Large intestine (tissue), 12 donors: ENCODE measurements around the gene TTF2. TPM values are rescaled to one million over a fixed set of nuclear protein-coding genes. Genes with fewer than 3 reads are reported as not detected.

Source experiments
- DNase-seq, 2 donors: peaks; one replicate each; pipeline versions ENCODE4 v3.0.0 to v3.0.0-alpha.2; 2013
- H3K27ac ChIP-seq: one replicate; pipeline ENCODE4 v1.5.1; 2013; ENCODE audit warnings: low read length
- H3K27me3 ChIP-seq: 2 replicates; pipeline ENCODE4 v1.6.1; 2013; ENCODE audit warnings: low read length; ENCODE audit not compliant: control insufficient read depth, insufficient read depth
- H3K36me3 ChIP-seq: 2 replicates; pipeline ENCODE4 v1.6.1; 2013; ENCODE audit warnings: low read length; ENCODE audit not compliant: control insufficient read depth, insufficient read depth
- H3K4me1 ChIP-seq: one replicate; pipeline ENCODE4 v1.6.1; 2013; ENCODE audit warnings: low read length; ENCODE audit not compliant: control insufficient read depth, insufficient read depth
- H3K4me3 ChIP-seq: one replicate; pipeline ENCODE4 v1.5.1; 2013; ENCODE audit warnings: low read length
- H3K9me3 ChIP-seq: one replicate; pipeline ENCODE4 v1.6.1; 2013; ENCODE audit warnings: mild to moderate bottlenecking, low read depth, low read length, moderate library complexity; ENCODE audit not compliant: control insufficient read depth
- WGBS: methylation state at CpG from one replicate; pipeline ENCODE4 v1.1.5; 2013; ENCODE audit warnings: low lambda C conversion rate; ENCODE audit not compliant: insufficient coverage; 5-methylcytosine and 5-hydroxymethylcytosine counted together
- long read RNA-seq, 11 donors: transcript quantifications; one replicate each; lab custom pipeline, GENCODE V29; 2026
- polyA plus RNA-seq: library from polyadenylated mRNA; unstranded; fragments of 120-200 nt; gene quantifications from one replicate; pipeline ENCODE4 v1.2.1, GENCODE V29; 2013

The TTF2 gene
- polyA plus RNA-seq: 19.8 TPM
- long read RNA-seq, donor 1: 0 reads
- long read RNA-seq, donor 2, full-length matches to known transcripts: 2 of 2 reads
- long read RNA-seq, donor 2, partial matches to known transcripts: 0 of 2 reads
- long read RNA-seq, donor 2, other reads (novel, unspliced or antisense): 0 of 2 reads
- long read RNA-seq, donor 3: 0 reads
- long read RNA-seq, donor 4: 0 reads
- long read RNA-seq, donor 5: 0 reads
- long read RNA-seq, donor 6, full-length matches to known transcripts: 1 of 1 reads
- long read RNA-seq, donor 6, partial matches to known transcripts: 0 of 1 reads
- long read RNA-seq, donor 6, other reads (novel, unspliced or antisense): 0 of 1 reads
- long read RNA-seq, donor 7: 0 reads
- long read RNA-seq, donor 8, partial matches to known transcripts: 0 of 1 reads
- long read RNA-seq, donor 8, other reads (novel, unspliced or antisense): 0 of 1 reads
- long read RNA-seq, donor 9: 0 reads
- long read RNA-seq, donor 10, partial matches to known transcripts: 0 of 2 reads
- long read RNA-seq, donor 10, other reads (novel, unspliced or antisense): 0 of 2 reads
- long read RNA-seq, donor 11: 0 reads

GRCh38 chr1:117059678-117060440 lies at the start of gene TTF2:
Gene TTF2 (plus strand): TSS chr1:117060326. CDS start chr1:117060347, 21 bp downstream.
- WGBS: no CpG with 5 or more reads among the region's 48 CpGs
- Histone ChIP-seq H3K4me3 (peak within 1 kb of the TSS; percentile 81), H3K27ac (peak within 1 kb of the TSS; percentile 90), H3K36me3 (no peaks in the 10 kb centered on the region), H3K27me3 (no peaks in the 10 kb centered on the region), H3K9me3 (no peaks in the 10 kb centered on the region), H3K4me1 (no peaks in the 10 kb centered on the region)
- peak; percentile 98 to 99 for DNase-seq

GRCh38 chr1:117011334-117011733 lies 48.8 kb upstream of the TTF2 start:
- H3K4me3 ChIP-seq: no peak overlapping the region
- no peaks in the 10 kb centered on the region for H3K36me3 ChIP-seq
- H3K4me1 ChIP-seq: no peaks in the 10 kb centered on the region
- H3K9me3 ChIP-seq: no peaks in the 10 kb centered on the region
- H3K27me3 ChIP-seq: no peaks in the 10 kb centered on the region
- no CpG with 5 or more reads among the region's 3 CpGs for WGBS
- H3K27ac ChIP-seq: no peak overlapping the region
- no peak for DNase-seq

DNA sequence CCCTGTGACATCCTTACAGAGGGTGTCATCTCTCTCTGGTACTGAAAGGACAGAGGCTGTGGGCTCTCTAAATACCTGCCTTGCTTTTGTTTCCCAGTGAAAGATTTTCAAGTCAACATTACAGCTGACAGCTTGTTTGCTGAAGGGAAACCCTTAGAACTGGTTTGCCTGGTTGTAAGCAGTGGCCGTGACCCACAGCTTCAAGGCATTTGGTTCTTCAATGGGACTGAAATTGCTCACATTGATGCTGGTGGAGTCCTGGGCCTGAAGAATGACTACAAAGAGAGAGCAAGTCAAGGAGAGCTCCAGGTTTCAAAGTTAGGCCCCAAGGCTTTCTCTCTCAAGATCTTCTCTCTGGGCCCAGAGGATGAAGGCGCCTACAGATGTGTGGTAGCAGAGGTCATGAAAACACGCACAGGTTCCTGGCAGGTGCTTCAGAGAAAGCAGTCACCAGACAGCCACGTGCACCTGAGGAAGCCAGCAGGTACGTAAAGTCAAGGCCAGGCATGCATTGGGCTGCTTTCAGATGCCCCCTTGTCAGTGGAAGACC lies 46.7 kb upstream of the TTF2 start:
- Histone ChIP-seq H3K4me3 (no peak overlapping the region), H3K4me1 (no peaks in the 10 kb centered on the region), H3K9me3 (no peaks in the 10 kb centered on the region), H3K27me3 (no peaks in the 10 kb centered on the region), H3K27ac (no peak overlapping the region), H3K36me3 (no peaks in the 10 kb centered on the region)
- no CpG with 5 or more reads among the region's 5 CpGs for WGBS
- DNase-seq: no peak

- Histone ChIP-seq H3K27ac (no peak overlapping the region), H3K36me3 (no peaks in the 10 kb centered on the region), H3K4me1 (no peaks in the 10 kb centered on the region), H3K4me3 (no peak overlapping the region), H3K9me3 (no peaks in the 10 kb centered on the region), H3K27me3 (no peaks in the 10 kb centered on the region)
- no peak for DNase-seq
- no CpG with 5 or more reads among the region's 5 CpGs for WGBS
Measured at GRCh38 chr1:117014209-117014608, 45.9 kb upstream of the TTF2 start.

- Histone ChIP-seq H3K36me3 (no peaks in the 10 kb centered on the region), H3K9me3 (no peaks in the 10 kb centered on the region), H3K4me1 (no peaks in the 10 kb centered on the region), H3K4me3 (no peak overlapping the region), H3K27me3 (no peaks in the 10 kb centered on the region), H3K27ac (no peak overlapping the region)
- 80% methylated on average over 1 of the region's 3 CpGs for WGBS
- no peak for DNase-seq
Measured at GRCh38 chr1:117015724-117016123, 44.4 kb upstream of the TTF2 start.

GRCh38 chr1:117017062-117017461 lies 43.1 kb upstream of the TTF2 start:
- Histone ChIP-seq H3K9me3 (no peaks in the 10 kb centered on the region), H3K4me3 (no peak overlapping the region), H3K27ac (no peak overlapping the region), H3K36me3 (no peaks in the 10 kb centered on the region), H3K4me1 (no peaks in the 10 kb centered on the region), H3K27me3 (no peaks in the 10 kb centered on the region)
- WGBS: no CpG with 5 or more reads among the region's 4 CpGs
- no peak for DNase-seq

GRCh38 chr1:117017648-117018047 lies 42.5 kb upstream of the TTF2 start:
- Histone ChIP-seq H3K27me3 (no peaks in the 10 kb centered on the region), H3K9me3 (no peaks in the 10 kb centered on the region), H3K36me3 (no peaks in the 10 kb centered on the region), H3K4me3 (no peak overlapping the region), H3K27ac (no peak overlapping the region), H3K4me1 (no peaks in the 10 kb centered on the region)
- no peak for DNase-seq
- no CpG with 5 or more reads among the region's 3 CpGs for WGBS

DNA sequence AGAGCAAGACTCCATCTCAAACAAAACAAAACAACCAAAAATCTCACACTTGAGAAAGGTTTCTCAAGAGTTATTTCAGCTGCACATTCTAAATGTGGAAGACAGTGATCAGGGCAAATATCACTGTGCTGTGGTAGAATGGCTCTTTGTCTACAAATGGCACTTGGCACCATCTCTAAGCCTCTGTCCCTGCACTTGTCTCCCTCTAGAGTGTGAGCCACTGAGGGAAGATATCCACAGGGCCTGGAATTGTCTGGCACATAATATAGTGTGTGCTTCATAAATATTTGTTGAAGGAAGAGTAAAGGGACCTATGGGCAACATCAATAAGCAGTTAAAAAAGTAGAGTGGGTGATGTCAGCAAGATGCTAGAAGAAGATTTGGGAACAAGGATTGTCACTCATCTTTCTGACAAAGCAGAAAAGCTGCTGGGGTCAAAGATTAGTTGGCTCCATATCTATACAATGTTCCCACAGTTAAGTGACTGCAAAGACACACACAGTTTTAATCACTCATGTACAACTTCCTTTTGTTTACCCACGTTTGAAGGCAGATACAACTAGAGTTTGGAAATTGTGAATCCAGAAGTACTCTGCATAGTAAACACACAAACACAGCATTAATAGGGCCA lies 39.5 kb upstream of the TTF2 start:
- no peaks in the 10 kb centered on the region for H3K4me1 ChIP-seq
- no peak overlapping the region for H3K27ac ChIP-seq
- H3K9me3 ChIP-seq: no peaks in the 10 kb centered on the region
- no peaks in the 10 kb centered on the region for H3K27me3 ChIP-seq
- no peaks in the 10 kb centered on the region for H3K36me3 ChIP-seq
- no CpG with 5 or more reads among the region's 1 CpG for WGBS
- H3K4me3 ChIP-seq: no peak overlapping the region
- DNase-seq: no peak

GRCh38 chr1:117022114-117022513 lies 38.0 kb upstream of the TTF2 start:
- no peaks in the 10 kb centered on the region for H3K4me1 ChIP-seq
- DNase-seq: no peak
- H3K4me3 ChIP-seq: no peak overlapping the region
- no peaks in the 10 kb centered on the region for H3K27me3 ChIP-seq
- no peak overlapping the region for H3K27ac ChIP-seq
- no peaks in the 10 kb centered on the region for H3K9me3 ChIP-seq
- no CpG with 5 or more reads among the region's 3 CpGs for WGBS
- H3K36me3 ChIP-seq: no peaks in the 10 kb centered on the region

DNA sequence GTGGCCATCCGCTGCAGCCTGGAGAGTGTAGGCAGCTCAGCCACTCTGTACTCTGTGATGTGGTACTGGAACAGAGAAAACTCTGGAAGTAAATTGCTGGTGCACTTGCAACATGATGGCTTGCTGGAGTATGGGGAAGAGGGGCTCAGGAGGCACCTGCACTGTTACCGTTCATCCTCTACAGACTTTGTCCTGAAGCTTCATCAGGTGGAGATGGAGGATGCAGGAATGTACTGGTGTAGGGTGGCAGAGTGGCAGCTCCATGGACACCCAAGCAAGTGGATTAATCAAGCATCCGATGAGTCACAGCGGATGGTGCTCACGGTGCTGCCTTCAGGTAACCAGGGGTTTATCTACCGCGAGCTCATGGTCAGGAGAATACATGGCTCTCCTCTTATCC lies 34.6 kb upstream of the TTF2 start:
- WGBS: no CpG with 5 or more reads among the region's 7 CpGs
- H3K4me3 ChIP-seq: no peak overlapping the region
- no peak for DNase-seq
- peaks cover 11% of the 10 kb centered on the region for H3K4me1 ChIP-seq
- no peaks in the 10 kb centered on the region for H3K27me3 ChIP-seq
- no peak overlapping the region for H3K27ac ChIP-seq
- H3K9me3 ChIP-seq: no peaks in the 10 kb centered on the region
- H3K36me3 ChIP-seq: no peaks in the 10 kb centered on the region
